Smooth muscle cell (in vitro differentiated cells): ENCODE measurements around the gene SHCBP1. TPM values are rescaled to one million over a fixed set of nuclear protein-coding genes. Genes with fewer than 3 reads are reported as not detected.

Source experiments
- DNase-seq: peaks from one replicate; lab custom pipeline; 2025; ENCODE audit not compliant: unreplicated experiment; lab: John Stamatoyannopoulos, UW
- H2AFZ ChIP-seq: fragments of 200-600 bp; sonication (generic); 2 replicates; pipeline ENCODE4 v1.6.0; 2016; ENCODE audit warnings: antibody characterized with exemption, low read depth, mild to moderate bottlenecking
- H3F3A ChIP-seq: fragments of 200-600 bp; sonication (generic); 2 replicates; pipeline ENCODE4 v1.6.0; 2017; ENCODE audit warnings: antibody characterized with exemption, low read depth
- H3K27ac ChIP-seq: fragments of 200-600 bp; sonication (generic); 2 replicates; pipeline ENCODE4 v1.5.1; 2016; ENCODE audit warnings: low read depth, mild to moderate bottlenecking
- H3K27me3 ChIP-seq: fragments of 200-600 bp; sonication (generic); 2 replicates; pipeline ENCODE4 v1.6.1; 2016; ENCODE audit warnings: low read depth, mild to moderate bottlenecking
- H3K36me3 ChIP-seq: fragments of 200-600 bp; sonication (generic); 2 replicates; pipeline ENCODE4 v1.5.1; 2016; ENCODE audit warnings: low read depth
- H3K4me1 ChIP-seq: fragments of 200-600 bp; sonication (generic); 2 replicates; pipeline ENCODE4 v1.5.1; 2016; ENCODE audit warnings: low read depth
- H3K4me2 ChIP-seq: fragments of 200-600 bp; sonication (generic); 2 replicates; pipeline ENCODE4 v1.6.0; 2016; ENCODE audit warnings: mild to moderate bottlenecking
- H3K4me3 ChIP-seq: fragments of 200-600 bp; sonication (generic); 2 replicates; pipeline ENCODE4 v1.5.1; 2016; ENCODE audit warnings: mild to moderate bottlenecking
- H3K79me2 ChIP-seq: fragments of 200-600 bp; sonication (generic); 2 replicates; pipeline ENCODE4 v1.6.0; 2016; ENCODE audit warnings: low read depth, mild to moderate bottlenecking
- H3K9ac ChIP-seq: fragments of 200-600 bp; sonication (generic); 2 replicates; pipeline ENCODE4 v1.6.0; 2016; ENCODE audit warnings: low read depth
- H3K9me3 ChIP-seq: fragments of 200-600 bp; sonication (generic); replicated peaks from 2 replicates; pipeline ENCODE4 v1.5.1; 2016; ENCODE audit warnings: low read depth
- H4K20me1 ChIP-seq: fragments of 200-600 bp; sonication (generic); 2 replicates; pipeline ENCODE4 v1.6.0; 2016; ENCODE audit warnings: low read depth
- WGBS: methylation state at CpG from one replicate; pipeline ENCODE4 v1.1.7; 2016; ENCODE audit warnings: low lambda C conversion rate; 5-methylcytosine and 5-hydroxymethylcytosine counted together
- polyA plus RNA-seq: library from polyadenylated mRNA; unstranded; fragments of >200 nt; fragmentation: Nextera tagmentation; extraction: Ambion mirVana; gene quantifications from 2 replicates; pipeline ENCODE4 v1.2.1, GENCODE V29; 2016
- total RNA-seq: library from RNA; depleted of rRNA; stranded (reverse); fragments of >200 nt; gene quantifications from 2 replicates; pipeline ENCODE4 v1.2.3, GENCODE V29; 2014
- TF ChIP-seq, protein P1 (sequence below): fragments of 200-600 bp; sonication (generic); IDR thresholded peaks from 2 replicates; pipeline ENCODE4 v1.5.1; 2017; ENCODE audit warnings: borderline replicate concordance, mild to moderate bottlenecking, antibody characterized with exemption; ENCODE audit not compliant: insufficient read depth, poor library complexity, severe bottlenecking

Gene SHCBP1
- total and polyA plus RNA-seq, 2 experiments from 2014 or later = 5.4 to 7.9 TPM

DNA sequence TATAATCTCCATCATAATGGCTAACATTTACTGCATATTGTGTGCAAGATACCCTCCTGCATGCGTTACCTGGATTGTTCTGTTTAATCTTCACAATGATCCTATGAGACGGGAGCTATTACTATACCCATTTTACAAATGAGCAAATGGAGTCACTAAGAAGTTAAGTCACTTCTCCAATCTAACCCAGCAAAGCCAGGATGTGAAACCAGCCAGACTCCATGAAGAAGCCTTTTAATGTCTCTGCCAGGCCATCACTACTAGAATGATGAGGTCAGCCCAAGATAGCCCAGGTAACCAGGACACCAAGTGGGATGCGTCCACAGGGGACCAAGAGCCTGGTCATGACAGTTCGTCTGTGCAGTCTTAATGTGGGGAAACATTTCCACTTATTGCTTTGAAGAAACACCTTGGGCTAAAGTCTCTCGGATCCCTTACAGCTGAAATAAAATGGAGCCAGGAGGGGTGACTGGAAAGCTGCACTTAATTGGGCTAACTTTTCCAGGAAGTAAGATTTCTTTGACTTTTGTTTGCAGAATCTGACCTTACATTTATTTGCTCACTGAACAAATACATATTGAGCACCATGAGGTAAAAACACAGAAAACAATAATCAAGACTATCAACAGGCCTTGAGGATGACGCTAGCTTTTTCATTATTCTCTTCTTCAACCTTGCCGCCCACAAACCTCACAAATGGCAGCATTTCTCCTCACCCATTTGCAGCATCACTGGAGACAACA, 926 bp upstream of the SHCBP1 start:
- no peaks in the 10 kb centered on the region for H3F3A ChIP-seq
- H3K27ac ChIP-seq = no peak overlapping the region
- no peak overlapping the region for H3K9ac ChIP-seq
- H3K79me2 ChIP-seq = peaks cover 20% of the 10 kb centered on the region
- no peaks in the 10 kb centered on the region for H4K20me1 ChIP-seq
- H3K4me2 ChIP-seq = peak overlapping the region; percentile 93
- no peaks in the 10 kb centered on the region for H3K27me3 ChIP-seq
- 92% methylated on average over 7 of the region's 7 CpGs for WGBS
- H2AFZ ChIP-seq = no peak overlapping the region
- H3K4me1 ChIP-seq = no peaks in the 10 kb centered on the region
- no peaks in the 10 kb centered on the region for H3K9me3 ChIP-seq
- H3K36me3 ChIP-seq = no peaks in the 10 kb centered on the region
- DNase-seq = no peak
- H3K4me3 ChIP-seq = no peak overlapping the region
- TF ChIP-seq, protein P1, sequence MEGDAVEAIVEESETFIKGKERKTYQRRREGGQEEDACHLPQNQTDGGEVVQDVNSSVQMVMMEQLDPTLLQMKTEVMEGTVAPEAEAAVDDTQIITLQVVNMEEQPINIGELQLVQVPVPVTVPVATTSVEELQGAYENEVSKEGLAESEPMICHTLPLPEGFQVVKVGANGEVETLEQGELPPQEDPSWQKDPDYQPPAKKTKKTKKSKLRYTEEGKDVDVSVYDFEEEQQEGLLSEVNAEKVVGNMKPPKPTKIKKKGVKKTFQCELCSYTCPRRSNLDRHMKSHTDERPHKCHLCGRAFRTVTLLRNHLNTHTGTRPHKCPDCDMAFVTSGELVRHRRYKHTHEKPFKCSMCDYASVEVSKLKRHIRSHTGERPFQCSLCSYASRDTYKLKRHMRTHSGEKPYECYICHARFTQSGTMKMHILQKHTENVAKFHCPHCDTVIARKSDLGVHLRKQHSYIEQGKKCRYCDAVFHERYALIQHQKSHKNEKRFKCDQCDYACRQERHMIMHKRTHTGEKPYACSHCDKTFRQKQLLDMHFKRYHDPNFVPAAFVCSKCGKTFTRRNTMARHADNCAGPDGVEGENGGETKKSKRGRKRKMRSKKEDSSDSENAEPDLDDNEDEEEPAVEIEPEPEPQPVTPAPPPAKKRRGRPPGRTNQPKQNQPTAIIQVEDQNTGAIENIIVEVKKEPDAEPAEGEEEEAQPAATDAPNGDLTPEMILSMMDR = no peak

GRCh38 chr16:46620266-46621005, 743 bp downstream of the SHCBP1 start:
- no peak for DNase-seq
- TF ChIP-seq, protein P1 = no peak
- Histone ChIP-seq H3K9me3 (no peaks in the 10 kb centered on the region), H3K79me2 (peaks cover 20% of the 10 kb centered on the region), H3K4me3 (peak overlapping the region; percentile 78), H2AFZ (peak overlapping the region; percentile 63), H3K36me3 (no peaks in the 10 kb centered on the region), H3K4me2 (peak overlapping the region; percentile 93), H3K27ac (no peak overlapping the region), H3K4me1 (no peaks in the 10 kb centered on the region), H4K20me1 (no peaks in the 10 kb centered on the region), H3K9ac (peak overlapping the region; percentile 13), H3K27me3 (no peaks in the 10 kb centered on the region), H3F3A (no peaks in the 10 kb centered on the region)
- WGBS = 15% methylated on average over 11 of the region's 11 CpGs

DNA sequence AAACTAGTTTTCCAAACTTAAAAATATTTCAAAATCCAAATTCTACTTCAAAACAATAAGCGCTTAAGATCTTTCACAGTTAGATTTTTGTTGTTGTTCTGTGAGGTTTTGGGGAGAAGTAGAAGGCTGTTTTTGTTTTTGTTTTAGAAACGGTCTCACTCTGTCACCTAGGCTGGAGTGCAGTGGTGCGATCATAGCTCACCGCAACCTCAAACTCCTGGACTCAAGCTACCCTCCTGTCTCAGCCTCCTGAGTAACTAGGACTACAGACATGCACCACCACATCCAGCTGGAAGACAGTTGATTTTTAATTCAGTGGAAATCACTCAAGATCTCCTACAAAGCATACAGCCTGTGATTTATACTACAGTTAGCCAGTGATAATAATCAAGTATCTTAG, 2.7 kb downstream of the SHCBP1 start:
- Histone ChIP-seq H3K4me1 (no peaks in the 10 kb centered on the region), H3K36me3 (no peaks in the 10 kb centered on the region), H3K27ac (no peak overlapping the region), H3K79me2 (peaks cover 20% of the 10 kb centered on the region), H3F3A (no peaks in the 10 kb centered on the region), H2AFZ (no peak overlapping the region), H4K20me1 (no peaks in the 10 kb centered on the region), H3K27me3 (no peaks in the 10 kb centered on the region), H3K9ac (no peak overlapping the region), H3K4me2 (no peak overlapping the region), H3K9me3 (no peaks in the 10 kb centered on the region), H3K4me3 (no peak overlapping the region)
- TF ChIP-seq, protein P1 = no peak
- DNase-seq = no peak
- WGBS = 97% methylated on average over 4 of the region's 4 CpGs

GRCh38 chr16:46614006-46614405, 7.2 kb downstream of the SHCBP1 start:
- TF ChIP-seq, protein P1 = no peak
- Histone ChIP-seq H3K4me2 (no peak overlapping the region), H3K36me3 (no peaks in the 10 kb centered on the region), H3K4me3 (no peak overlapping the region), H3K9ac (no peak overlapping the region), H3K79me2 (no peaks in the 10 kb centered on the region), H2AFZ (no peak overlapping the region), H3K27me3 (no peaks in the 10 kb centered on the region), H3K9me3 (no peaks in the 10 kb centered on the region), H4K20me1 (no peaks in the 10 kb centered on the region), H3K27ac (no peak overlapping the region), H3K4me1 (no peaks in the 10 kb centered on the region), H3F3A (no peaks in the 10 kb centered on the region)
- WGBS = 70% methylated on average over 4 of the region's 4 CpGs
- DNase-seq = no peak
